ENCODE data around the gene TCF15. TPM values are rescaled to one million over a fixed set of nuclear protein-coding genes. Genes with fewer than 3 reads are reported as not detected.

Gene TCF15
- total and polyA plus RNA-seq, 2 of the 13 experiments (the other 11 are each of a cell fraction or from before 2014, with no cell fraction given), result not detected

DNA sequence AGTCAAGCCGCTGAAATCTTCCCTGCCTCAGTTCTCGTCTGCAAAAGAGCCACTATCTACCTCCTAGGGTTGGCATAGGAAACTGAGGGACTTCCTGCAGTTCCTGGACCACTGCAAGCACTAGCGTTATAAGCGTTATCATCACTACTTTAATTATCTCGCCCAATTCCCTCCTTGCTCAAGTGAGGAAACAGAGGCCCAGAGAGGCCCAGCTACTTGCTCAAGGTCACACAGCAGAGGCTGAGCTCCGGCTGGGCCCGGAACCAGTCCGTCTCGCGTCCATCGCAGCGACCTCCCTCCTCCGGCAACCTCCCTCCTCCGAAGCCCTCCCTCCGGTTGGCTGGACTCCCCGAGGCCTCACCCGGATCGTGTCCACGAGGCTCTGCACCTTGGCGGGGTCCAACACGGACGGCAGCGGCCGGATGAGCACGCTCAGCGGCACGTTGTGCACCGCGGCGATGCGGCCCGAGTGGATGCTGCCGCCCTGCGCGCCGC is 42.6 kb upstream of the TCF15 start (continued):
- TF ChIP-seq, protein P1, sequence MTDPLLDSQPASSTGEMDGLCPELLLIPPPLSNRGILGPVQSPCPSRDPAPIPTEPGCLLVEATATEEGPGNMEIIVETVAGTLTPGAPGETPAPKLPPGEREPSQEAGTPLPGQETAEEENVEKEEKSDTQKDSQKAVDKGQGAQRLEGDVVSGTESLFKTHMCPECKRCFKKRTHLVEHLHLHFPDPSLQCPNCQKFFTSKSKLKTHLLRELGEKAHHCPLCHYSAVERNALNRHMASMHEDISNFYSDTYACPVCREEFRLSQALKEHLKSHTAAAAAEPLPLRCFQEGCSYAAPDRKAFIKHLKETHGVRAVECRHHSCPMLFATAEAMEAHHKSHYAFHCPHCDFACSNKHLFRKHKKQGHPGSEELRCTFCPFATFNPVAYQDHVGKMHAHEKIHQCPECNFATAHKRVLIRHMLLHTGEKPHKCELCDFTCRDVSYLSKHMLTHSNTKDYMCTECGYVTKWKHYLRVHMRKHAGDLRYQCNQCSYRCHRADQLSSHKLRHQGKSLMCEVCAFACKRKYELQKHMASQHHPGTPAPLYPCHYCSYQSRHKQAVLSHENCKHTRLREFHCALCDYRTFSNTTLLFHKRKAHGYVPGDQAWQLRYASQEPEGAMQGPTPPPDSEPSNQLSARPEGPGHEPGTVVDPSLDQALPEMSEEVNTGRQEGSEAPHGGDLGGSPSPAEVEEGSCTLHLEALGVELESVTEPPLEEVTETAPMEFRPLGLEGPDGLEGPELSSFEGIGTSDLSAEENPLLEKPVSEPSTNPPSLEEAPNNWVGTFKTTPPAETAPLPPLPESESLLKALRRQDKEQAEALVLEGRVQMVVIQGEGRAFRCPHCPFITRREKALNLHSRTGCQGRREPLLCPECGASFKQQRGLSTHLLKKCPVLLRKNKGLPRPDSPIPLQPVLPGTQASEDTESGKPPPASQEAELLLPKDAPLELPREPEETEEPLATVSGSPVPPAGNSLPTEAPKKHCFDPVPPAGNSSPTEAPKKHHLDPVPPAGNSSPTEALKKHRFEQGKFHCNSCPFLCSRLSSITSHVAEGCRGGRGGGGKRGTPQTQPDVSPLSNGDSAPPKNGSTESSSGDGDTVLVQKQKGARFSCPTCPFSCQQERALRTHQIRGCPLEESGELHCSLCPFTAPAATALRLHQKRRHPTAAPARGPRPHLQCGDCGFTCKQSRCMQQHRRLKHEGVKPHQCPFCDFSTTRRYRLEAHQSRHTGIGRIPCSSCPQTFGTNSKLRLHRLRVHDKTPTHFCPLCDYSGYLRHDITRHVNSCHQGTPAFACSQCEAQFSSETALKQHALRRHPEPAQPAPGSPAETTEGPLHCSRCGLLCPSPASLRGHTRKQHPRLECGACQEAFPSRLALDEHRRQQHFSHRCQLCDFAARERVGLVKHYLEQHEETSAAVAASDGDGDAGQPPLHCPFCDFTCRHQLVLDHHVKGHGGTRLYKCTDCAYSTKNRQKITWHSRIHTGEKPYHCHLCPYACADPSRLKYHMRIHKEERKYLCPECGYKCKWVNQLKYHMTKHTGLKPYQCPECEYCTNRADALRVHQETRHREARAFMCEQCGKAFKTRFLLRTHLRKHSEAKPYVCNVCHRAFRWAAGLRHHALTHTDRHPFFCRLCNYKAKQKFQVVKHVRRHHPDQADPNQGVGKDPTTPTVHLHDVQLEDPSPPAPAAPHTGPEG (CRISPR knock-in tag; IDR thresholded peaks at IDR 0.05), result no peak
- TF ChIP-seq, protein P2, sequence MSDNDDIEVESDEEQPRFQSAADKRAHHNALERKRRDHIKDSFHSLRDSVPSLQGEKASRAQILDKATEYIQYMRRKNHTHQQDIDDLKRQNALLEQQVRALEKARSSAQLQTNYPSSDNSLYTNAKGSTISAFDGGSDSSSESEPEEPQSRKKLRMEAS (IDR thresholded peaks at IDR 0.05), result no peak; the same call in 1 of the 2 replicates
- TF ChIP-seq, protein P3, sequence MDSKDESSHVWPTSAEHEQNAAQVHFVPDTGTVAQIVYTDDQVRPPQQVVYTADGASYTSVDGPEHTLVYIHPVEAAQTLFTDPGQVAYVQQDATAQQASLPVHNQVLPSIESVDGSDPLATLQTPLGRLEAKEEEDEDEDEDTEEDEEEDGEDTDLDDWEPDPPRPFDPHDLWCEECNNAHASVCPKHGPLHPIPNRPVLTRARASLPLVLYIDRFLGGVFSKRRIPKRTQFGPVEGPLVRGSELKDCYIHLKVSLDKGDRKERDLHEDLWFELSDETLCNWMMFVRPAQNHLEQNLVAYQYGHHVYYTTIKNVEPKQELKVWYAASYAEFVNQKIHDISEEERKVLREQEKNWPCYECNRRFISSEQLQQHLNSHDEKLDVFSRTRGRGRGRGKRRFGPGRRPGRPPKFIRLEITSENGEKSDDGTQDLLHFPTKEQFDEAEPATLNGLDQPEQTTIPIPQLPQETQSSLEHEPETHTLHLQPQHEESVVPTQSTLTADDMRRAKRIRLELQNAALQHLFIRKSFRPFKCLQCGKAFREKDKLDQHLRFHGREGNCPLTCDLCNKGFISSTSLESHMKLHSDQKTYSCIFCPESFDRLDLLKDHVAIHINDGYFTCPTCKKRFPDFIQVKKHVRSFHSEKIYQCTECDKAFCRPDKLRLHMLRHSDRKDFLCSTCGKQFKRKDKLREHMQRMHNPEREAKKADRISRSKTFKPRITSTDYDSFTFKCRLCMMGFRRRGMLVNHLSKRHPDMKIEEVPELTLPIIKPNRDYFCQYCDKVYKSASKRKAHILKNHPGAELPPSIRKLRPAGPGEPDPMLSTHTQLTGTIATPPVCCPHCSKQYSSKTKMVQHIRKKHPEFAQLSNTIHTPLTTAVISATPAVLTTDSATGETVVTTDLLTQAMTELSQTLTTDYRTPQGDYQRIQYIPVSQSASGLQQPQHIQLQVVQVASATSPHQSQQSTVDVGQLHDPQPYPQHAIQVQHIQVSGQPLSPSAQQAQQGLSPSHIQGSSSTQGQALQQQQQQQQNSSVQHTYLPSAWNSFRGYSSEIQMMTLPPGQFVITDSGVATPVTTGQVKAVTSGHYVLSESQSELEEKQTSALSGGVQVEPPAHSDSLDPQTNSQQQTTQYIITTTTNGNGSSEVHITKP (CRISPR knock-in tag; IDR thresholded peaks at IDR 0.05; ENCODE audit: low read depth), result no peak; the same call in 1 of the 2 replicates
- TF ChIP-seq CBX5 (CRISPR knock-in tag; IDR thresholded peaks at IDR 0.05; ENCODE audit: borderline replicate concordance) (no peak; the same call in 1 of the 2 replicates), RFXAP (CRISPR knock-in tag; IDR thresholded peaks at IDR 0.05; ENCODE audit: borderline replicate concordance) (no peak), POLR2AphosphoS2 (IDR thresholded peaks at IDR 0.05; ENCODE audit: low read depth, low read length) (peak; percentile 59; the same call in 1 of the 2 replicates), TCF7 (IDR thresholded peaks at IDR 0.05; ENCODE audit: low read depth) (no peak), ZNF230 (CRISPR knock-in tag; IDR thresholded peaks at IDR 0.05) (no peak), NFIB (CRISPR knock-in tag; IDR thresholded peaks at IDR 0.05; ENCODE audit: borderline replicate concordance) (no peak), TEAD3 (CRISPR knock-in tag; optimal IDR thresholded peaks at IDR 0.05; ENCODE audit: borderline replicate concordance) (peak; percentile 4), RXRB (CRISPR knock-in tag; IDR thresholded peaks at IDR 0.05; ENCODE audit: borderline replicate concordance) (no peak), ZNF12 (CRISPR knock-in tag; IDR thresholded peaks at IDR 0.05) (no peak), ZNF326 (CRISPR knock-in tag; IDR thresholded peaks at IDR 0.05; ENCODE audit: borderline replicate concordance) (no peak), TARDBP (CRISPR knock-in tag; IDR thresholded peaks at IDR 0.05) (no peak), TMF1 (CRISPR knock-in tag; IDR thresholded peaks at IDR 0.05; ENCODE audit: low read depth) (no peak), SRSF1 (optimal IDR thresholded peaks at IDR 0.05; ENCODE audit: low read depth, low read length) (no peak), RORA (CRISPR knock-in tag; IDR thresholded peaks at IDR 0.05) (no peak)
- TF ChIP-seq, protein P4, sequence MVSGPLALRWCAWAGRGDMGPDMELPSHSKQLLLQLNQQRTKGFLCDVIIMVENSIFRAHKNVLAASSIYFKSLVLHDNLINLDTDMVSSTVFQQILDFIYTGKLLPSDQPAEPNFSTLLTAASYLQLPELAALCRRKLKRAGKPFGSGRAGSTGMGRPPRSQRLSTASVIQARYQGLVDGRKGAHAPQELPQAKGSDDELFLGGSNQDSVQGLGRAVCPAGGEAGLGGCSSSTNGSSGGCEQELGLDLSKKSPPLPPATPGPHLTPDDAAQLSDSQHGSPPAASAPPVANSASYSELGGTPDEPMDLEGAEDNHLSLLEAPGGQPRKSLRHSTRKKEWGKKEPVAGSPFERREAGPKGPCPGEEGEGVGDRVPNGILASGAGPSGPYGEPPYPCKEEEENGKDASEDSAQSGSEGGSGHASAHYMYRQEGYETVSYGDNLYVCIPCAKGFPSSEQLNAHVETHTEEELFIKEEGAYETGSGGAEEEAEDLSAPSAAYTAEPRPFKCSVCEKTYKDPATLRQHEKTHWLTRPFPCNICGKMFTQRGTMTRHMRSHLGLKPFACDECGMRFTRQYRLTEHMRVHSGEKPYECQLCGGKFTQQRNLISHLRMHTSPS (CRISPR knock-in tag; IDR thresholded peaks at IDR 0.05; ENCODE audit: low read depth), result no peak
- TF ChIP-seq, protein P5, sequence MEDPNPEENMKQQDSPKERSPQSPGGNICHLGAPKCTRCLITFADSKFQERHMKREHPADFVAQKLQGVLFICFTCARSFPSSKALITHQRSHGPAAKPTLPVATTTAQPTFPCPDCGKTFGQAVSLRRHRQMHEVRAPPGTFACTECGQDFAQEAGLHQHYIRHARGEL (CRISPR knock-in tag; IDR thresholded peaks at IDR 0.05), result no peak

Data from HepG2 (cell line).